Measurements from ENCODE around the gene EEF1AKMT4. TPM values are rescaled to one million over a fixed set of nuclear protein-coding genes. Genes with fewer than 3 reads are reported as not detected.

Gene EEF1AKMT4
- total RNA-seq, 1 donor from 2014 or later = 2.6 TPM

DNA sequence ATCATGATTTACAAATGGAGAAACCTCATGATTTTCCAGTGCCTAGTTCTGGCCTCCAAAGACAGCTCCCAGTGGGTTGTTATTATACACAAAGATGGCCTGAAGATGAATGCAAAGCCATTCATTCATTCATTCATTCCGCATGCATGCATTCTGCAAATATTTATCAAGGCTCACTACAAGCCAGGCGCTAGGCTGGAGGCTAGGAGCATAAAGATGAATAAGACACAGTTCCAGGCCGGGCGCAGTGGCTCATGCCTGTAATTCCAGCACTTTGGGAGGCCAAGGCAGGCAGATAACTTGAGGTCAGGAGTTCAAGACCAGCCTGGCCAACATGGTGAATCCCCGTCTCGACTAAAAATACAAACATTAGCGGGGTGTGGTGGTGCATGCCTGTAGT, 47.1 kb downstream of the EEF1AKMT4 start:
- Histone ChIP-seq H3K27ac (no peak overlapping the region), H3K4me1 (peaks cover 14% of the 10 kb centered on the region), H3K4me3 (no peak overlapping the region), H3K27me3 (ENCODE audit: low read depth) (no peaks in the 10 kb centered on the region), H3K9me3 (no peaks in the 10 kb centered on the region), H3K36me3 (peaks cover 14% of the 10 kb centered on the region)
- DNase-seq (no peak), ATAC-seq (no peak)
- no peak for TF ChIP-seq CTCF (IDR thresholded peaks at IDR 0.05)
- intact Hi-C loops (cut with DNase I) = no loop called here

DNA sequence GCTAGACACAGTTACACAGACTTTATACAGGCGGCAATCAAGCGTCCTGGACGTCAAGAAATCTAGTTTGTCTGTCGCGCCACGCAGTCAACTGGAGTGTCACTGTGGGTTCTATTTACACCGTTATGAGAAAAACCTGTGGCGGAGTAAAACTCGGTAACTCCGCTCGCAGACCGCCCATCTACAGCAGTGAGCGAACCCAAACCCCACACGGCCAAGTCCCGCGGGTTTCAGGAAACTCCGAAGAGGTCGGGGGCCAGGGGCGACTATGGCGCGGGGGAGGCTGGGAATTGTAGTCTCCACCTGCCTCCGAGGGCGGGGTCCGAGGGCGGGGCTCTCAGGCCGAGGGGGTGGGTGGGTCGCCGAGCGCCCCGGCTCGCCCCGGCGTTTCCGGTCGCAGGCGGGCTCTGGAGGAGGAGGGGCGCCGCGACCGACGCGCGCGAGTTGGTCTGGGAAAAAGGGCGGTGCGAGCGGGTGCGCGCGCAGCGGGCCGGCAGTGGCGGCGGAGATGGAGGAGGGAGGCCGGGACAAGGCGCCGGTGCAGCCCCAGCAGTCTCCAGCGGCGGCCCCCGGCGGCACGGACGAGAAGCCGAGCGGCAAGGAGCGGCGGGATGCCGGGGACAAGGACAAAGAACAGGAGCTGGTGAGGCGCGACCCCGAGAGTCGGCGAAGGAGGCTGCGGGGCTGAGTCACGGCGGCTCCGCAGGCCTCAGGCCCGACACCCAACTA, 49.5 kb downstream of the EEF1AKMT4 start, which contains the start of gene PSMD2:
Gene PSMD2, plus strand, starts transcription at position 483 of the 729 bp plus-strand sequence. Its CDS starts 26 bp downstream, at position 509.
- H3K4me1 ChIP-seq = peaks cover 14% of the 10 kb centered on the region
- no peaks in the 10 kb centered on the region for H3K9me3 ChIP-seq
- TF ChIP-seq CTCF (IDR thresholded peaks at IDR 0.05) = no peak
- peak within 1 kb of the TSS; percentile 99 for H3K4me3 ChIP-seq
- DNase-seq (peak; percentile 98), ATAC-seq (peak; percentile 99 to 100)
- H3K27ac ChIP-seq = peak within 1 kb of the TSS; percentile 85
- intact Hi-C loops (cut with DNase I) = no loop called here
- H3K36me3 ChIP-seq = peaks cover 37% of the 10 kb centered on the region
- H3K27me3 ChIP-seq (ENCODE audit: low read depth) = no peaks in the 10 kb centered on the region

DNA sequence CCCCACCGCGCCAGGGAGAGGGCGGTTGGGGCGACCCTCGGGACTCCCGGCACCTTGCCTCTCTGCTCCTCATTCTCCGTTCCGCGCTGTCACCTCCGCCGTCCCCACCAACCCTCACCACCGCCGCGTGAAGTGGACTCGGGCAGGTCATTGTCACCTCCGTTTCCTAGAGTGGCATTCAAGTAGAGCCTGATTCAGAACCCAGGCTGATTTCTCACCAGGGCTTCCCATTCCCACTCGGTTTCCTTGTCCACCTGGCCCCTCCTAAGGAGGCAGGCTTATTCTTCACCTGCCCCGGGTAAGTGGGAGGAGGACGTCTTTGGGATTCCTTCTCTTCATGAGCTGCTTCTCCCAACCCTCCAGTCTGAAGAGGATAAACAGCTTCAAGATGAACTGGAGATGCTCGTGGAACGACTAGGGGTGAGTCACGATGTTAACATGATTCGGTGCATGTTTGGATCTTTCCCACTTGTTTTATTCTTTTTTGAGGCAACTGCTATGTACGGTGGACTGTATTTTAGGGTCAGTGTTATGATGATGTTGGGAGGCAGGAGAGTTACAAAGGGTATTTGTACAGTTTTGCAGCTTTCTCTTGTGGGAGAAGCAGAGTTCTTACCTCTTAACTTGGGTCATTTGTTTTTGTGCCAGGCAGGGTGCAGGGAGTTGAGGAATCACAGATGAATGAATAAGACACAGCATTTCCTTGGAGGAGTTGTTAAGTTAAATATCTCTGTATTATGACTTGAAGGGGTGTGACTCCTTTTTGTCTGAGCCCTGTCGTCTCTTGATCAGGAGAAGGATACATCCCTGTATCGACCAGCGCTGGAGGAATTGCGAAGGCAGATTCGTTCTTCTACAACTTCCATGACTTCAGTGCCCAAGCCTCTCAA, 50.3 kb downstream of the EEF1AKMT4 start:
- Histone ChIP-seq H3K4me1 (peaks cover 14% of the 10 kb centered on the region), H3K4me3 (peak overlapping the region; percentile 99), H3K27me3 (ENCODE audit: low read depth) (no peaks in the 10 kb centered on the region), H3K36me3 (peaks cover 45% of the 10 kb centered on the region), H3K9me3 (no peaks in the 10 kb centered on the region), H3K27ac (peak overlapping the region; percentile 81)
- ATAC-seq = peak in 1 of 2 donors; percentile 29
- intact Hi-C loops (cut with DNase I) = no loop called here
- DNase-seq = no peak
- TF ChIP-seq CTCF (IDR thresholded peaks at IDR 0.05) = no peak

DNA sequence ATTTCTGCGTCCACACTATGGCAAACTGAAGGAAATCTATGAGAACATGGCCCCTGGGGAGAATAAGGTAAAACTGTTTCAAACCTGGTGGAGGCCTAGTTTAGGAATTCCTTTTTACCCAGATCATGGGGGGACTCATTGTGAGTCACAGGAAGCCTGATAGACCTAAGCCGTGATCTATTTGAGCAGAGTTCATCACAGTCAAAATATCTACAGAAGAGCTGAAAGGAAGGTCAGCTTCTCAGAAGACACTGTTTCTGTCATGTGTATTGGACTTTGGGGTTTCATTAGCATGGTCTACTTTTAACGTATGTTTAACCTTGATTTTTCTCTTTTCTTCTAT, 50.9 kb downstream of the EEF1AKMT4 start:
- Histone ChIP-seq H3K4me1 (peaks cover 14% of the 10 kb centered on the region), H3K9me3 (no peaks in the 10 kb centered on the region), H3K27me3 (ENCODE audit: low read depth) (no peaks in the 10 kb centered on the region), H3K36me3 (peaks cover 52% of the 10 kb centered on the region), H3K4me3 (peak overlapping the region; percentile 99), H3K27ac (no peak overlapping the region)
- ATAC-seq = no peak
- intact Hi-C loops (cut with DNase I) = no loop called here
- no peak for DNase-seq
- no peak for TF ChIP-seq CTCF (IDR thresholded peaks at IDR 0.05)

DNA sequence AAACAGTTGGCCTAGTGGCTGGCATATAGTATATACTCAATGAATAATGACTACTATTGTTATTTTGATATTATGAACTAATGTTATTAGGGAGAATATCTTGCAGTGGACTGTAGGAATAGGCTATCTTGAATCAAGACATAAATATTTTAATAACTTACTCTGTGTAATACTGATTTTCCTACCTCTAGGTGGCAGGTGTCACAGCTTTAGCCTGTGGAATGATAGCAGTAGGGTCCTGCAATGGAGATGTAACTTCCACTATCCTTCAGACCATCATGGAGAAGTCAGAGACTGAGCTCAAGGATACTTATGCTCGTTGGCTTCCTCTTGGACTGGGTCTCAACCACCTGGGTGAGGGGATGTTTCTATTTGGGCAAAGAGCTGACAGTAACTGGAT, 56.1 kb downstream of the EEF1AKMT4 start:
- Histone ChIP-seq H3K36me3 (peaks cover 93% of the 10 kb centered on the region), H3K4me1 (peaks cover 1% of the 10 kb centered on the region), H3K27me3 (ENCODE audit: low read depth) (no peaks in the 10 kb centered on the region), H3K4me3 (no peak overlapping the region), H3K27ac (no peak overlapping the region), H3K9me3 (no peaks in the 10 kb centered on the region)
- no peak for TF ChIP-seq CTCF (IDR thresholded peaks at IDR 0.05)
- no peak for DNase-seq
- intact Hi-C loops (cut with DNase I) = no loop called here
- ATAC-seq = peak in 1 of 2 donors; percentile 42
